ENCODE data around the gene KRTAP4-3.
"Not testable (repeated sequence)": the region's sequence is repeated elsewhere in the genome, so short reads cannot be mapped to it uniquely, and the experiment has no call there.

The KRTAP4-3 gene

DNA sequence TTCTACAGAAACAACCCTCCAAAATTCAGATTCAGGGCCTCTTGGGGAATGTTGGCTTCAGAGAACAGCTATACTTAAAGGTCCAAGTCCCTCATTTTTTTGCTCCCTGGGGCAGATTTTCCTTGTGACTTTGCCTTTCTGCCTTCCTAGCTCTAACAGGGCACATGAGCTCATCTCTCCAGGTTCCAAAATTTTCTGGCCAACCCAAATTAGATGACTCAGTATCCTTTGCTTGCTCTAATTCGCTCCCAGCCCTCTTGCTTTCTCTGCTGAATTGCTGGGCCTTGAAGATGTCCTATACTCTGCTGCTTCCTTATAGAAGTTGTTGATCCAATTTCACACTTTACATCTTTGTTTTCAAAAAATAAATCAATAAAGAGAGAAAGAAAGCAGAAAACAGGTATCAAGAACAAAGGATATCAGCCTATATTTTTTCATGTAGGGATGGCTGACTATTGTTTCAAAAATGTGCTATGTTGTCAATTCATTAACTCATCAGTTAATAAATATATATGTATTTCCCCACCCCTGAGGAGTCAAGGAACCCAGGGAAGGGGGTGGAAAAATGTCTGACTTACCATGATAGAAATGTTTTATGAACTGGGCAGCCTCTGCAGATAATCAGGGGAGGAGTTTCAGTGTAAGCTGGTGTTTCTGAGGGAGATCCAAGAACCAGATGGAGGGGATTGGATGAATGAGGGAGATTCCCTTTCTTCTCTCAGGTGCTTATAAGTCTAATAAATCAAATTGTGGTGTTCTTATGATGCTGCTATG lies 11.0 kb upstream of the KRTAP4-3 start:
- H3K27ac ChIP-seq (ENCODE audit: low read depth, low read length): no peak overlapping the region
- no peaks in the 10 kb centered on the region for H3K36me3 ChIP-seq (ENCODE audit: insufficient read depth, low read length)
- H3K9me3 ChIP-seq (ENCODE audit: insufficient read depth, low read depth, low read length): no peaks in the 10 kb centered on the region
- no peak overlapping the region for H3K4me3 ChIP-seq (ENCODE audit: low read length)
- H3K4me1 ChIP-seq (ENCODE audit: insufficient read depth, low read length): no peaks in the 10 kb centered on the region
- H3K9ac ChIP-seq (ENCODE audit: low read depth, low read length): no peak overlapping the region
- H3K27me3 ChIP-seq (ENCODE audit: insufficient read depth, low read length): no peaks in the 10 kb centered on the region
- 89% methylated on average over 1 of the region's 1 CpG for WGBS

DNA sequence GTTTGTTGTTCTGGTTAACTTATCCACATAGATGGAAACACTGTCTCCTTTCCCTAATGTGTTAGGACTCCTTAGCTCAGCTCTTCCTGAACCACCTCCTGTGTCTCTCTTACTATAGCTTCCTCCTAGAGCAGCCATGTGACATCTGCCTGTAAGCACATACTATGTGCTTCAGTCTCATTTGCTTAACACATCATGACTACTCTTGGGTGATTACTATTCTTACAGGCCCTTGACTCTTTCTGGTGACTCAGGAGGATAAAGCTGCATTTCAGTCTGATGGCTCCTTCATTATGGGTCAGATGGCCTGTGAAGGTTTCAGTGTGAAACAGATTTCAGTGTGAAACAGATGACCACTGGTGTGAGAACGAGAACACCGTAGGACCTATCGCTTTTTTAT lies 10.3 kb upstream of the KRTAP4-3 start:
- no peaks in the 10 kb centered on the region for H3K4me1 ChIP-seq (ENCODE audit: insufficient read depth, low read length)
- no peaks in the 10 kb centered on the region for H3K36me3 ChIP-seq (ENCODE audit: insufficient read depth, low read length)
- no peak overlapping the region for H3K9ac ChIP-seq (ENCODE audit: low read depth, low read length)
- no peak overlapping the region for H3K4me3 ChIP-seq (ENCODE audit: low read length)
- H3K9me3 ChIP-seq (ENCODE audit: insufficient read depth, low read depth, low read length): no peaks in the 10 kb centered on the region
- H3K27me3 ChIP-seq (ENCODE audit: insufficient read depth, low read length): no peaks in the 10 kb centered on the region
- no peak overlapping the region for H3K27ac ChIP-seq (ENCODE audit: low read depth, low read length)
- 92% methylated on average over 3 of the region's 3 CpGs for WGBS

DNA sequence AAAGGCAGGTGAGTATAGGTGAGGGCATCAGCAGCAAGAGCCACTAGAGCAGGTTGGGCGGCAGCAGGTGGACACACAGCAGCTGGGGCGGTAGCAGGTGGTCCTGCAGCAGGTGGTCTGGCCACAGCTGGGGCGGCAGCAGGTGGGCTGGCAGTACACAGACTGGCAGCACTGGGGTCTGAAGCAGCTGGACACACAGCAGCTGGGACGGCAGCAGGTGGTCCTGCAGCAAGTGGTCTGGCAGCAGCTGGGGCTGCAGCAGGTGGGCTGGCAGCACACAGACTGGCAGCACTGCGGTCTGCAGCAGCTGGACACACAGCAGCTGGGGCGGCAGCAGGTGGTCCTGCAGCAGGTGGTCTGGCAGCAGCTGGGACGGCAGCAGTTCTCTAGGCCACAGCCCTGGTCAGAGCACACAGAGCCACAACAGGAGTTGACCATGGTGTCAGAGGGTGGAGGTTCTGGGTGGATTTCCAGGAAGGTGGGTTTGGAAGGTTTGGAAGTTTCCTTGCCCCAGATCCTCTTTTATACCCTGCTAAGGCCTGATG lies 9.8 kb upstream of the KRTAP4-3 start, which contains the start of gene KRTAP4-2:
Gene KRTAP4-2, minus strand, starts transcription at position 495 of the 545 bp plus-strand sequence. Its CDS starts 57 bp downstream, at position 438.
- WGBS: 93% methylated on average over 7 of the region's 7 CpGs
- H3K4me3 ChIP-seq (ENCODE audit: low read length): no peak within 1 kb of the TSS
- H3K9me3 ChIP-seq (ENCODE audit: insufficient read depth, low read depth, low read length): no peaks in the 10 kb centered on the region

DNA sequence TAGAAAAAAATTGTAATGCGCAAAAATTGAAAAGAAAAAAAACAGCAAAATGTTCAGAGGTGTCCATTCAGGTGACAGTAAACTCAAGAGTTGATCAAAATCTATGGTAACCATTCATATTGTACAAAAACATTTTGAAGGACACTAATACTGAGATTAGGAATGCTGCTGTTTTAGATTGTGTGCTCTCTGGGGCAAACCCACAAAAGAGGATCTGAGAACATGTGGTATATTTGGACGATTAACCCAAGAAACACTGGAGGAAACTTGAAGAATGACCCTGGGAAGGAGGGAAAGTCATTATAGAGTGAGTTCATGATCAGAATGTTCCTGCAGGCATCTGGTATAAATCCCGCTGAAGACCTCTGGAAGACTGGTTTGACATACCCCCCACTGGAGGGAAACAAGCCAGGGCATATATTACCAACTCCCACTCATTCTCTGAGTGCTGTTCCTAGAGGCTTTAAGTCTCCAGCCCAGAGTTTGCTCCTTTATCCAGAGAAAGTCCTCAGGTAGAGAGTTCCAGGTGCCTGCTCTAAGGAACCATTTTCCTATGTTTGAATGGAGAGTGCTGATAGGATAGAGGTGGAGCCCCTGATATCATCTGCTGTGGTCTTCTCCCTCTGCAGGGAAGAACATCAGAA lies 8.8 kb upstream of the KRTAP4-3 start:
- Histone ChIP-seq H3K36me3 (ENCODE audit: insufficient read depth, low read length) (no peaks in the 10 kb centered on the region), H3K9ac (ENCODE audit: low read depth, low read length) (no peak overlapping the region), H3K9me3 (ENCODE audit: insufficient read depth, low read depth, low read length) (no peaks in the 10 kb centered on the region), H3K4me1 (ENCODE audit: insufficient read depth, low read length) (no peaks in the 10 kb centered on the region), H3K4me3 (ENCODE audit: low read length) (no peak overlapping the region), H3K27ac (ENCODE audit: low read depth, low read length) (no peak overlapping the region), H3K27me3 (ENCODE audit: insufficient read depth, low read length) (no peaks in the 10 kb centered on the region)
- WGBS: 95% methylated on average over 3 of the region's 3 CpGs

More for the DNA sequence above, 9.8 kb upstream of the KRTAP4-3 start, which contains the start of gene KRTAP4-2:
- Histone ChIP-seq H3K9ac (ENCODE audit: low read depth, low read length) (no peak within 1 kb of the TSS), H3K27ac (ENCODE audit: low read depth, low read length) (no peak within 1 kb of the TSS), H3K4me1 (ENCODE audit: insufficient read depth, low read length) (no peaks in the 10 kb centered on the region), H3K36me3 (ENCODE audit: insufficient read depth, low read length) (no peaks in the 10 kb centered on the region), H3K27me3 (ENCODE audit: insufficient read depth, low read length) (no peaks in the 10 kb centered on the region)

DNA sequence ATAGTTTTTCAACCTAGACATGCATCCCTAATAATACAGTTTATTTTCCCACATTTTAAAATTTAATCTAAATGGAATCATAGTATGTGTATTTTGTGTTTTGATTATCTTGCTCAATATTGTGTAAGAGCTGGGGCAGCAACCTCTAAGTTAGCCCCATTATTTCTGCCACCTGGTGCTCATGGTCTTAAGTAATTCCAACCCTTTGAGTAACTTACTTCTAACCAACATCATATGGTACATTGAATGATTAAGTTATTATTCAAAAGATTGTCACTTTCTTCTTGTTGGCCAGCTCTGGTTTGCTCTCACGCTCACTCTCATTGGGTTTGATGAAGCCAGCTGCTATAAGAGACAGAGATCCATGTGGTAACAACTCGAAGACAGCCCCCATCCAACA lies 3.9 kb upstream of the KRTAP4-3 start:
- no peak overlapping the region for H3K27ac ChIP-seq (ENCODE audit: low read depth, low read length)
- H3K4me3 ChIP-seq (ENCODE audit: low read length): no peak overlapping the region
- H3K36me3 ChIP-seq (ENCODE audit: insufficient read depth, low read length): no peaks in the 10 kb centered on the region
- H3K9me3 ChIP-seq (ENCODE audit: insufficient read depth, low read depth, low read length): no peaks in the 10 kb centered on the region
- WGBS: 100% methylated on average over 2 of the region's 2 CpGs
- H3K27me3 ChIP-seq (ENCODE audit: insufficient read depth, low read length): no peaks in the 10 kb centered on the region
- H3K4me1 ChIP-seq (ENCODE audit: insufficient read depth, low read length): no peaks in the 10 kb centered on the region
- no peak overlapping the region for H3K9ac ChIP-seq (ENCODE audit: low read depth, low read length)

DNA sequence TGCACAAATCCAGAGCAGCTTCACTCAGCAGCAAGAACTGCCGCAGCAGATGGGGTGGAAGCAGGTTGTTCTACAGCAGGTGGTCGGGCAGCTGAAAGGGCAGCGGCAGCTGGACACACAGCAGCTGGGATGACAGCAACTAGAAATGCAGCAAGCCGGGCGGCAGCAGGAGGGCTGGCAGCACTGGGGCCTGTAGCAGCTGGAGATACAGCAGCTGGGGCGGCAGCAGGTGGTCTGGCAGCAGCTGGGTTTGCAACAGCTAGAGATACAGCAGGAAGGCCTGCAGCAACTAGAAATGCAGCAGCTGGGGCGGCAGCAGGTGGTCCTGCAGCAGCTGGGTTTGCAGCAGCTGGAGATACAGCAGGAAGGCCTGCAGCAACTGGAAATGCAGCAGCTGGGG lies 460 bp downstream of the KRTAP4-3 start:
- H3K27me3 ChIP-seq (ENCODE audit: insufficient read depth, low read length): no peaks in the 10 kb centered on the region
- H3K4me1 ChIP-seq (ENCODE audit: insufficient read depth, low read length): no peaks in the 10 kb centered on the region
- H3K27ac ChIP-seq (ENCODE audit: low read depth, low read length): no peak overlapping the region
- H3K9ac ChIP-seq (ENCODE audit: low read depth, low read length): no peak overlapping the region
- whole genome bisulfite sequencing: 83% methylated on average over 7 of the region's 7 CpGs
- H3K36me3 ChIP-seq (ENCODE audit: insufficient read depth, low read length): no peaks in the 10 kb centered on the region
- no peaks in the 10 kb centered on the region for H3K9me3 ChIP-seq (ENCODE audit: insufficient read depth, low read depth, low read length)
- H3K4me3 ChIP-seq (ENCODE audit: low read length): no peak overlapping the region

DNA sequence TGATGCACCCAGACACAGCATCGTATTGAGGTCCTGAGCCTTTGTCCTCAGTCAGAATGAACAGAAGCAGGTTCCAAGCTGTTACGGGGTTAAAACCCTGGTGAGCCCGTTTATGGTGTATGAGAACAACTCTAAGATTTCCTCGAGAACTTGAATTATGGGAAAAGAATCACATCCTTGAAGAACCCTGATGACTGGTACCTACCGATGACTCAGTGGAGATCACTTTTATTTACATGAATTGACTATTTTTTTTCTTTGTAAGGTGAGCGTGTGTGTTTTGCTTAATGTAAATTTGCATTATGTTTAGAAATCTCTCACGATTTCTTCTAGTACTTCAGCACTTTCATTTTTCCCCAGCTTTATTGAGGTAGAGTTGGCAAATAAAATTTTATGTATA lies 4.2 kb downstream of the KRTAP4-3 start:
- Histone ChIP-seq H3K4me3 (ENCODE audit: low read length) (no peak overlapping the region), H3K36me3 (ENCODE audit: insufficient read depth, low read length) (no peaks in the 10 kb centered on the region), H3K4me1 (ENCODE audit: insufficient read depth, low read length) (no peaks in the 10 kb centered on the region), H3K9me3 (ENCODE audit: insufficient read depth, low read depth, low read length) (no peaks in the 10 kb centered on the region), H3K27ac (ENCODE audit: low read depth, low read length) (no peak overlapping the region), H3K9ac (ENCODE audit: low read depth, low read length) (no peak overlapping the region), H3K27me3 (ENCODE audit: insufficient read depth, low read length) (no peaks in the 10 kb centered on the region)
- WGBS: 94% methylated on average over 5 of the region's 7 CpGs

DNA sequence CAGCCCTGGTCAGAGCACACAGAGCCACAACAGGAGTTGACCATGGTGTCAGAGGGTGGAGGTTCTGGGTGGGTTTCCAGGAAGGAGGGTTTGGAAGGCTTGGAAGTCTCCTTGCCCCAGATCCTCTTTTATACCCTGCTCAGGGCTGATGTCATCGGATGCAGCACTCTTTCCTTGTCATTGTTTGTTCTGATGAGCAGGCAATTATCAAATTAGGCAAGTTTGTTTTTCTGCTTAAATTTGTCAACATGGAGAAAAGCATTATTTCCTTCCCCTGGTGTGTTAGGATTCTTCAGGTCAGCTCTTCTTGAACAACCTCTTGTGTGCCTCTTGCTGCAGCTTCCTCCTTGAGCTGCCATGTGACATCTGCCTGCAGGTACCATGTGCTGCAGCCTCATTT lies 7.4 kb downstream of the KRTAP4-3 start, which contains the start of gene KRTAP4-4:
Gene KRTAP4-4, minus strand, starts transcription at position 101 of the 400 bp plus-strand sequence. Its CDS starts 57 bp downstream, at position 44.
- WGBS: 100% methylated on average over 1 of the region's 1 CpG
- Histone ChIP-seq H3K9me3 (ENCODE audit: insufficient read depth, low read depth, low read length) (no peaks in the 10 kb centered on the region), H3K27me3 (ENCODE audit: insufficient read depth, low read length) (no peaks in the 10 kb centered on the region), H3K4me3 (ENCODE audit: low read length) (no peak within 1 kb of the TSS), H3K4me1 (ENCODE audit: insufficient read depth, low read length) (no peaks in the 10 kb centered on the region), H3K36me3 (ENCODE audit: insufficient read depth, low read length) (no peaks in the 10 kb centered on the region), H3K9ac (ENCODE audit: low read depth, low read length) (no peak within 1 kb of the TSS), H3K27ac (ENCODE audit: low read depth, low read length) (no peak within 1 kb of the TSS)

DNA sequence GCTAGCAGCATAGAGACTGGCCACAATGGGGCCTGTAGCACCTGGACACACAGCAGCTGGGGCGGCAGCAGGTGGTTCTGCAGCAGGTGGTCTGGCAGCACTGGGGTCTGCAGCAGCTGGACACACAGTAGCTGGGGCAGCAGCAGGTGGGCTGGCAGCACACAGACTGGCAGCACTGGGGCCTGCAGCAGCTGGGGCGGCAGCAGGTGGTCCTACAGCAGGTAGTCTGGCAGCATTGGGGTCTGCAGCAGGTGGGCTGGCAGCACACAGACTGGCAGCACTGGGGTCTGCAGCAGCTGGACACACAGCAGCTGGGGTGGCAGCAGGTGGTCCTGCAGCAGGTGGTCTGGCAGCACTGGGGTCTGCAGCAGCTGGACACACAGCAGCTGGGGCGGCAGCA lies 7.8 kb downstream of the KRTAP4-3 start:
- not testable (repeated sequence) for H3K27me3 ChIP-seq (ENCODE audit: insufficient read depth, low read length); H3K4me1 ChIP-seq (ENCODE audit: insufficient read depth, low read length); H3K9me3 ChIP-seq (ENCODE audit: insufficient read depth, low read depth, low read length); H3K27ac ChIP-seq (ENCODE audit: low read depth, low read length); H3K4me3 ChIP-seq (ENCODE audit: low read length); H3K9ac ChIP-seq (ENCODE audit: low read depth, low read length); H3K36me3 ChIP-seq (ENCODE audit: insufficient read depth, low read length)
- 93% methylated on average over 3 of the region's 3 CpGs for WGBS

DNA sequence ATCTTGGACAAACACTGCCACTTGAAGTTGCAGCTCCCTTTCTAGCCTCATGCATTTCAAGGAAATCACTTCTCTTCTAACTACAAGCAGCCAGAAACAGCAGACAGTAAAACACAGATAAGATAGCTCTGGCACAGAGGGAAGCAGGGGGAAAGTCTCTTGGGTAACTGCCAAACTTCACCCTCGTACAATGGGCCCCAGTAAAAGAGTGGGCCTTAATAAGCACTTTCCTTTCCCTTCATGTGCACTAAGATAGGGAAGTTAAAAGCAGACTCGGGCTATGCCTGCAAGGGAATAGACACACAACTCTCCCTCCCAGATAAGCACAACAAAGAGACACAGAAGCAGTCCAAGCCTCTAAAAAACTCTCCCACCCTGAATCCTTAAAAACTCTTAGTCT lies 14.2 kb downstream of the KRTAP4-3 start:
- 96% methylated on average over 2 of the region's 2 CpGs for WGBS
- Histone ChIP-seq H3K4me1 (ENCODE audit: insufficient read depth, low read length) (no peaks in the 10 kb centered on the region), H3K36me3 (ENCODE audit: insufficient read depth, low read length) (no peaks in the 10 kb centered on the region), H3K4me3 (ENCODE audit: low read length) (no peak overlapping the region), H3K27me3 (ENCODE audit: insufficient read depth, low read length) (no peaks in the 10 kb centered on the region), H3K27ac (ENCODE audit: low read depth, low read length) (no peak overlapping the region), H3K9ac (ENCODE audit: low read depth, low read length) (no peak overlapping the region), H3K9me3 (ENCODE audit: insufficient read depth, low read depth, low read length) (no peaks in the 10 kb centered on the region)

DNA sequence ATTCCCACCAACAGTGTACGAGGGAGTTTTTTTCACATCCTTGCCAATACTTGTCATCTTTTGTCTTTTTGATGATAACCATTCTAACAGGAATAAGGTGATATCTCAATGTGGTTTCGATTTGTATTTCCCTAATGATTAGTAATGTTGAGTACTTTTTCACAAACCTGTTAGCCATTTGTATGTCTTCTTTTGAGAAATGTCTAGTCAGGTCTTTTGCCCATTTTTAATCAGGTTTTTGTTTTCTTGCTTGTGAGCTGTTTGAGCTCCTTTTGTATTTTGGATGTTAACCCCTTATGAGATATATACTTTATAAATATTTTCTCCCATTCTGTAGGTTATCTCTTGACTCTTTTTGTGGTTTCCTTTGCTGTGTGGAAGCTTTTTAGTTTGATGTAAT lies 16.5 kb downstream of the KRTAP4-3 start:
- H3K9me3 ChIP-seq (ENCODE audit: insufficient read depth, low read depth, low read length): no peaks in the 10 kb centered on the region
- no peaks in the 10 kb centered on the region for H3K36me3 ChIP-seq (ENCODE audit: insufficient read depth, low read length)
- 90% methylated on average over 1 of the region's 2 CpGs for WGBS
- H3K4me3 ChIP-seq (ENCODE audit: low read length): no peak overlapping the region
- no peak overlapping the region for H3K9ac ChIP-seq (ENCODE audit: low read depth, low read length)
- H3K27ac ChIP-seq (ENCODE audit: low read depth, low read length): no peak overlapping the region
- H3K27me3 ChIP-seq (ENCODE audit: insufficient read depth, low read length): no peaks in the 10 kb centered on the region
- H3K4me1 ChIP-seq (ENCODE audit: insufficient read depth, low read length): no peaks in the 10 kb centered on the region
